IMR-90 (cell line): ENCODE data around the gene ZSCAN23. TPM values are rescaled to one million over a fixed set of nuclear protein-coding genes. Genes with fewer than 3 reads are reported as not detected.

ENCODE experiments used
- ATAC-seq: fragments of 200-7000 bp; cut with Tn5 transposase; 2 replicates; pipeline ENCODE4 v1.9.1; 2020; ENCODE audit warnings: low read depth, mild to moderate bottlenecking, moderate library complexity
- BruUV-seq: library from RNA; stranded (reverse); fragments of 400-500 nt; replicated peaks from 2 replicates; lab custom pipeline; 2021; lab: Mats Ljungman, UMichigan
- CTCF ChIA-PET: fragments of 300-600 bp; formaldehyde crosslinking; extraction: SDS; loops from one replicate; lab custom pipeline; 2021; ENCODE audit warnings: antibody characterized with exemption; lab: Yijun Ruan, JAX
- POLR2A ChIA-PET: fragments of 300-600 bp; sonication (Branson Sonifier 250); formaldehyde crosslinking; loops from one replicate; lab custom pipeline; 2022; ENCODE audit warnings: antibody characterized with exemption; ENCODE audit not compliant: unreplicated experiment; lab: Charles Lee
- DNase-seq: peaks from one replicate; pipeline ENCODE4 v3.0.0; 2013
- H2AFZ ChIP-seq: replicated peaks from 2 replicates; pipeline ENCODE3; 2013; ENCODE audit warnings: low read length, mild to moderate bottlenecking; ENCODE audit not compliant: poor library complexity
- H2AK5ac ChIP-seq: 2 replicates; pipeline ENCODE4 v1.6.1; 2013; ENCODE audit warnings: low read depth, low read length, inconsistent platforms
- H2AK9ac ChIP-seq: replicated peaks from 2 replicates; pipeline ENCODE3; 2013; ENCODE audit warnings: mild to moderate bottlenecking, low read depth, low read length, moderate library complexity; ENCODE audit not compliant: poor library complexity
- H2BK120ac ChIP-seq: 2 replicates; pipeline ENCODE4 v1.6.1; 2013; ENCODE audit warnings: low read depth, low read length, inconsistent platforms
- H2BK15ac ChIP-seq: 3 replicates; pipeline ENCODE4 v1.6.1; 2013; ENCODE audit warnings: low read depth, low read length, inconsistent platforms
- H2BK20ac ChIP-seq: 2 replicates; pipeline ENCODE4 v1.6.1; 2013; ENCODE audit warnings: low read depth, mild to moderate bottlenecking, inconsistent platforms, low read length, moderate library complexity
- H2BK5ac ChIP-seq: 2 replicates; pipeline ENCODE4 v1.6.1; 2013; ENCODE audit warnings: mild to moderate bottlenecking, low read depth, low read length, inconsistent platforms; ENCODE audit not compliant: poor library complexity, severe bottlenecking
- H3K14ac ChIP-seq: replicated peaks from 2 replicates; pipeline ENCODE4 v1.6.1; 2013; ENCODE audit warnings: low read depth, low read length, inconsistent platforms
- H3K18ac ChIP-seq: 2 replicates; pipeline ENCODE4 v1.6.1; 2013; ENCODE audit warnings: low read depth, low read length, control low read depth
- H3K23ac ChIP-seq: 2 replicates; pipeline ENCODE4 v1.6.1; 2013; ENCODE audit warnings: low read depth, low read length, inconsistent platforms
- H3K27ac ChIP-seq: 2 replicates; pipeline ENCODE4 v1.5.1; 2013; ENCODE audit warnings: mild to moderate bottlenecking, control low read depth, low read length; ENCODE audit not compliant: insufficient read depth
- H3K27me3 ChIP-seq: 2 replicates; pipeline ENCODE4 v1.6.1; 2013; ENCODE audit warnings: low read length; ENCODE audit not compliant: control insufficient read depth, insufficient read depth
- H3K36me3 ChIP-seq: 2 replicates; pipeline ENCODE4 v1.6.1; 2013; ENCODE audit warnings: low read length, mixed read lengths; ENCODE audit not compliant: control insufficient read depth, insufficient read depth
- H3K4ac ChIP-seq: 2 replicates; pipeline ENCODE4 v1.6.1; 2013; ENCODE audit warnings: low read depth, low read length, inconsistent platforms
- H3K4me1 ChIP-seq: 2 replicates; pipeline ENCODE4 v1.6.1; 2013; ENCODE audit warnings: low read length, mixed read lengths; ENCODE audit not compliant: control insufficient read depth, insufficient read depth
- H3K4me2 ChIP-seq: 2 replicates; pipeline ENCODE4 v1.6.1; 2013; ENCODE audit warnings: low read depth, mild to moderate bottlenecking, control low read depth, low read length, moderate library complexity
- H3K4me3 ChIP-seq: 2 replicates; pipeline ENCODE4 v1.5.1; 2013; ENCODE audit warnings: low read depth, mild to moderate bottlenecking, control low read depth, low read length, moderate library complexity; ENCODE audit not compliant: insufficient read depth
- H3K56ac ChIP-seq: 2 replicates; pipeline ENCODE4 v1.6.1; 2013; ENCODE audit warnings: low read length, inconsistent platforms; ENCODE audit not compliant: insufficient read depth; ENCODE audit errors: extremely low read depth
- H3K79me1 ChIP-seq, 2 experiments: 2 replicates each; pipeline ENCODE4 v1.6.1; 2013; ENCODE audit warnings: low read length in 2 of 2, inconsistent platforms in 1 of 2, low read depth in 1 of 2
- H3K9ac ChIP-seq: 2 replicates; pipeline ENCODE4 v1.6.1; 2013; ENCODE audit warnings: low read depth, low read length, control low read depth
- H3K9me1 ChIP-seq: 2 replicates; pipeline ENCODE4 v1.6.1; 2013; ENCODE audit warnings: low read length, inconsistent platforms; ENCODE audit not compliant: insufficient read depth
- H3K9me3 ChIP-seq: 2 replicates; pipeline ENCODE4 v1.6.1; 2013; ENCODE audit warnings: low read length; ENCODE audit not compliant: control insufficient read depth, insufficient read depth
- H4K20me1 ChIP-seq: 2 replicates; pipeline ENCODE4 v1.6.1; 2013; ENCODE audit warnings: low read length, inconsistent platforms; ENCODE audit not compliant: insufficient read depth
- H4K5ac ChIP-seq: 2 replicates; pipeline ENCODE4 v1.6.1; 2013; ENCODE audit warnings: mild to moderate bottlenecking, low read depth, low read length, control low read depth
- H4K8ac ChIP-seq, 2 experiments: 2 replicates each; pipeline ENCODE4 v1.6.1; 2013; ENCODE audit warnings: low read depth in 2 of 2, low read length in 2 of 2, control low read depth in 1 of 2, inconsistent platforms in 1 of 2
- H4K91ac ChIP-seq: 2 replicates; pipeline ENCODE4 v1.6.1; 2013; ENCODE audit warnings: low read depth, low read length, inconsistent platforms; ENCODE audit not compliant: insufficient read depth
- CEBPB ChIP-seq: IDR thresholded peaks from 2 replicates; pipeline ENCODE4 v1.6.1; 2012; ENCODE audit warnings: low read depth, low read length, improper control_type of control experiment
- CHD1 ChIP-seq: IDR thresholded peaks from 2 replicates; pipeline ENCODE4 v1.6.1; 2012; ENCODE audit warnings: low read depth, low read length, improper control_type of control experiment
- CTCF ChIP-seq: conservative IDR thresholded peaks from 2 replicates; pipeline ENCODE4 v1.5.1; 2012; ENCODE audit warnings: mild to moderate bottlenecking, low read depth, low read length, improper control_type of control experiment
- FOS ChIP-seq: fragments of 150-350 bp; IDR thresholded peaks from 2 replicates; pipeline ENCODE4 v1.6.1; 2016; ENCODE audit warnings: low read depth, low read length
- MAFK ChIP-seq: IDR thresholded peaks from 2 replicates; pipeline ENCODE4 v1.6.1; 2012; ENCODE audit warnings: low read depth, low read length, improper control_type of control experiment
- RCOR1 ChIP-seq: IDR thresholded peaks from 2 replicates; pipeline ENCODE4 v1.6.1; 2012; ENCODE audit warnings: mild to moderate bottlenecking, low read length, improper control_type of control experiment; ENCODE audit not compliant: insufficient replicate concordance
- RFX5 ChIP-seq: IDR thresholded peaks from 2 replicates; pipeline ENCODE4 v1.8.0; 2012; ENCODE audit warnings: low read depth, mild to moderate bottlenecking, low read length, moderate library complexity
- SMC3 ChIP-seq: fragments of 150-350 bp; IDR thresholded peaks from 2 replicates; pipeline ENCODE4 v1.6.1; 2016; ENCODE audit warnings: low read depth, mild to moderate bottlenecking, antibody characterized with exemption, low read length, moderate library complexity
- USF2 ChIP-seq: fragments of 150-350 bp; IDR thresholded peaks from 2 replicates; pipeline ENCODE4 v1.6.1; 2017; ENCODE audit warnings: mild to moderate bottlenecking, antibody characterized with exemption, low read length, low read depth
- WGBS, 2 experiments: methylation state at CpG; one replicate each; pipeline versions ENCODE4 v1.1.5 to v1.1.7; 2013; ENCODE audit warnings: missing lambda C conversion rate in 2 of 2; ENCODE audit not compliant: insufficient read length in 1 of 2; ENCODE audit errors: extremely low coverage in 2 of 2; 5-methylcytosine and 5-hydroxymethylcytosine counted together
- dilution Hi-C: fragments of 300-500 bp; cut with HindIII; formaldehyde crosslinking; loops from one replicate; pipeline ENCODE4 v1.14.3; 2018; ENCODE audit warnings: low sequenced_read_pairs; ENCODE audit not compliant: unreplicated experiment
- in situ Hi-C: fragments of 300-500 bp; cut with MboI; formaldehyde crosslinking; loops from 3 replicates; pipeline ENCODE4 v1.14.3; 2019; ENCODE audit warnings: low sequenced_read_pairs, inconsistent platforms, mixed read lengths
- intact Hi-C: fragments of 100-400 bp; cut with micrococcal nuclease; formaldehyde crosslinking; loops from 2 replicates; pipeline ENCODE4 v1.10.0; 2022
- polyA plus RNA-seq, 3 experiments: library from polyadenylated mRNA; depleted of rRNA; stranded (reverse); fragments of >200 nt; gene quantifications; 2 replicates each; pipeline ENCODE4 v1.2.3, GENCODE V29; 2012; ENCODE audit warnings: low replicate concordance in 1 of 3
- total RNA-seq: library from RNA; depleted of rRNA; stranded (reverse); fragments of >200 nt; gene quantifications from 2 replicates; pipeline ENCODE4 v1.2.3, GENCODE V29; 2012

The ZSCAN23 gene
- total and polyA plus RNA-seq, 2 of the 4 experiments (the other 2 are of a cell fraction), result 1.7 to 8.4 TPM

GRCh38 chr6:28384143-28384533, 59.2 kb downstream of the ZSCAN23 start:
- H3K14ac ChIP-seq, result no peak overlapping the region
- H2AK5ac ChIP-seq, result no peak overlapping the region
- CTCF ChIA-PET, result interaction anchor here (0.6 to 3.3 kb wide), 4 partner anchors 12 to 132 kb away, joined by 3 to 15 read pairs (median 4); partner anchors contain the start of gene ZKSCAN4
- H2BK5ac ChIP-seq, result no peak overlapping the region
- peak overlapping the region in 1 of 2 experiments; percentile 71; a peak in 2 of 4 replicates for H4K8ac ChIP-seq
- WGBS, 2 experiments, result no CpG with 5 or more reads among the region's 2 CpGs
- intact Hi-C loops (no loop called here), in situ Hi-C loops (no loop called here), dilution Hi-C loops (no loop called here)
- no peak overlapping the region for H2BK120ac ChIP-seq
- H3K9me3 ChIP-seq, result no peaks in the 10 kb centered on the region
- no peak overlapping the region for H3K27ac ChIP-seq
- H4K5ac ChIP-seq, result 0 out of 2 replicates have a peak overlapping the region, but pooled peaks have one; percentile 7
- H2AK9ac ChIP-seq, result no peak overlapping the region
- 0 out of 2 replicates have a peak overlapping the region, but pooled peaks have one; percentile 57 for H3K4ac ChIP-seq
- H3K4me2 ChIP-seq, result no peak overlapping the region
- DNase-seq (no peak), ATAC-seq (no peak)
- POLR2A ChIA-PET, result no interaction called here
- no peak overlapping the region for H3K56ac ChIP-seq
- H4K20me1 ChIP-seq, result no peaks in the 10 kb centered on the region
- no peaks in the 10 kb centered on the region for H3K27me3 ChIP-seq
- no peaks in the 10 kb centered on the region for H3K9me1 ChIP-seq
- no peak overlapping the region for H3K4me3 ChIP-seq
- no TSS peak for BruUV-seq
- peaks cover 18% of the 10 kb centered on the region for H3K36me3 ChIP-seq
- H3K4me1 ChIP-seq, result no peaks in the 10 kb centered on the region
- no peak overlapping the region for H4K91ac ChIP-seq
- no peak overlapping the region for H3K9ac ChIP-seq
- no peak overlapping the region for H2BK15ac ChIP-seq
- peaks cover 21 to 35% of the 10 kb centered on the region in 2 experiments for H3K79me1 ChIP-seq
- H2BK20ac ChIP-seq, result no peak overlapping the region
- TF ChIP-seq CEBPB (peak; percentile 31; the same call in 1 of the 2 replicates), CHD1 (no peak), RFX5 (no peak), USF2 (no peak), SMC3 (no peak), RCOR1 (no peak), CTCF (no peak), FOS (no peak), MAFK (no peak)
- H3K23ac ChIP-seq, result no peak overlapping the region
- no peak overlapping the region for H3K18ac ChIP-seq
- no peak overlapping the region for H2AFZ ChIP-seq
